Mucosa of stomach (tissue), 1 donor: Measurements from ENCODE around the gene CA6.
"Not testable (repeated sequence)": the region's sequence is repeated elsewhere in the genome, so short reads cannot be mapped to it uniquely, and the experiment has no call there.

Experiments used
- H3K27me3 ChIP-seq: one replicate; pipeline ENCODE4 v1.7.0; 2013; ENCODE audit warnings: mild to moderate bottlenecking, low read length; ENCODE audit not compliant: control insufficient read depth, insufficient read depth
- H3K36me3 ChIP-seq: one replicate; pipeline ENCODE4 v1.7.0; 2013; ENCODE audit warnings: low read length; ENCODE audit not compliant: control insufficient read depth, insufficient read depth
- H3K4me1 ChIP-seq: one replicate; pipeline ENCODE4 v1.7.0; 2013; ENCODE audit warnings: mild to moderate bottlenecking, low read length; ENCODE audit not compliant: control insufficient read depth, insufficient read depth
- H3K4me3 ChIP-seq: one replicate; pipeline ENCODE4 v1.7.0; 2013; ENCODE audit warnings: low read length
- H3K9ac ChIP-seq: one replicate; pipeline ENCODE4 v1.7.0; 2013; ENCODE audit warnings: mild to moderate bottlenecking, low read length, moderate library complexity
- H3K9me3 ChIP-seq: one replicate; pipeline ENCODE4 v1.7.0; 2013; ENCODE audit warnings: mild to moderate bottlenecking, low read length, moderate library complexity; ENCODE audit not compliant: control insufficient read depth
- donor health status: Pancreatic carcinoma.

The CA6 gene

DNA sequence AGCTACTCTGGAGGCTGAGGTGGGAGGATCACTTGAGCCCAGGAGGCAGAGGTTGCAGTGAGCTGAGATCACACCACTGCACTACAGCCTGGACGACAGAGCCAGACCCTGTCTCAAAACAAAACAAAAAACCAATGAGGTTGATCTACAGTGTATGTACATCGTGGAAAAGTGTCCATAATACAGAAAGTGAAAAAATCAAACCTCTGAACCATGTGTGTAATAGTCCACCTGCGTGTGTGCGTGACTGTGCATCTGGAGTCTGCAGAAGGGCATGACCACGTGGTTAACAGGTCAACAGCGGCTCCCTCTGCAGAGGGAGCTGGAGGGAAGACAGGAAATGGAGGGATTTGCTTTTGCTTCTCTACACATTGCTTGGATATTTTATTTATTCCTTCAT is 34.8 kb upstream of the CA6 start:
- no peak overlapping the region for H3K4me3 ChIP-seq
- no peaks in the 10 kb centered on the region for H3K9me3 ChIP-seq
- H3K4me1 ChIP-seq: no peaks in the 10 kb centered on the region
- no peak overlapping the region for H3K9ac ChIP-seq
- H3K27me3 ChIP-seq: no peaks in the 10 kb centered on the region
- H3K36me3 ChIP-seq: no peaks in the 10 kb centered on the region

GRCh38 chr1:8911416-8912309 is 34.0 kb upstream of the CA6 start:
- Histone ChIP-seq H3K9me3 (no peaks in the 10 kb centered on the region), H3K9ac (no peak overlapping the region), H3K4me1 (no peaks in the 10 kb centered on the region), H3K27me3 (no peaks in the 10 kb centered on the region), H3K36me3 (no peaks in the 10 kb centered on the region), H3K4me3 (no peak overlapping the region)

- H3K4me1 ChIP-seq: no peaks in the 10 kb centered on the region
- H3K4me3 ChIP-seq: no peak overlapping the region
- H3K9me3 ChIP-seq: no peaks in the 10 kb centered on the region
- H3K9ac ChIP-seq: no peak overlapping the region
- H3K27me3 ChIP-seq: no peaks in the 10 kb centered on the region
- H3K36me3 ChIP-seq: no peaks in the 10 kb centered on the region
These were observed 32.2 kb upstream of the CA6 start for GRCh38 chr1:8913457-8913856.

DNA sequence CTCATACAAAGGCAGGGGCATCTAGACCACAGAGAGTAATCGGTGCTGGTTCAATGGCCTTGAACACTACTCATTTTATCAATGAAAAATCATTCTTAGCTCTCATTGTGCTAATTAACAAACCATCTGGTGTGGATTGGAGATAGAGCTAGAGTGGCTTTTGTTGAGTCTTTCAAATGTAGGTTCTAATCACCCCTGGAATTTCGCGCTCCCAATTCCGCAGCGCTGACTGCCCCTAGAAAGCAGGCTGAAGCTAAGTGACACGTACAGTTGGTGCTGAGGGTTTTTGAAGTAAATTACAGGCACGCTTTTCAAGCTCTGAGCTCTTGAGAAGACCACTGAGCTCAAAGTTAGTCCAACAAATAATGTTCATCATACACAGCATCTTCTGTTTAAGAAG is 31.2 kb upstream of the CA6 start:
- Histone ChIP-seq H3K27me3 (no peaks in the 10 kb centered on the region), H3K4me3 (no peak overlapping the region), H3K9ac (no peak overlapping the region), H3K4me1 (no peaks in the 10 kb centered on the region), H3K36me3 (no peaks in the 10 kb centered on the region), H3K9me3 (no peaks in the 10 kb centered on the region)

- H3K27me3 ChIP-seq: no peaks in the 10 kb centered on the region
- H3K9me3 ChIP-seq: no peaks in the 10 kb centered on the region
- H3K36me3 ChIP-seq: no peaks in the 10 kb centered on the region
- no peaks in the 10 kb centered on the region for H3K4me1 ChIP-seq
- no peak overlapping the region for H3K4me3 ChIP-seq
- H3K9ac ChIP-seq: no peak overlapping the region
These were observed 30.2 kb upstream of the CA6 start for GRCh38 chr1:8915446-8915845.

GRCh38 chr1:8917536-8917935 is 28.1 kb upstream of the CA6 start:
- not testable (repeated sequence) for H3K9me3 ChIP-seq, H3K36me3 ChIP-seq, H3K9ac ChIP-seq, H3K4me1 ChIP-seq, H3K27me3 ChIP-seq, H3K4me3 ChIP-seq

- Histone ChIP-seq H3K9me3 (no peaks in the 10 kb centered on the region), H3K9ac (no peak overlapping the region), H3K27me3 (peaks cover 4% of the 10 kb centered on the region), H3K36me3 (no peaks in the 10 kb centered on the region), H3K4me1 (no peaks in the 10 kb centered on the region), H3K4me3 (no peak overlapping the region)
These were observed 22.7 kb upstream of the CA6 start for GRCh38 chr1:8922962-8923361.

DNA sequence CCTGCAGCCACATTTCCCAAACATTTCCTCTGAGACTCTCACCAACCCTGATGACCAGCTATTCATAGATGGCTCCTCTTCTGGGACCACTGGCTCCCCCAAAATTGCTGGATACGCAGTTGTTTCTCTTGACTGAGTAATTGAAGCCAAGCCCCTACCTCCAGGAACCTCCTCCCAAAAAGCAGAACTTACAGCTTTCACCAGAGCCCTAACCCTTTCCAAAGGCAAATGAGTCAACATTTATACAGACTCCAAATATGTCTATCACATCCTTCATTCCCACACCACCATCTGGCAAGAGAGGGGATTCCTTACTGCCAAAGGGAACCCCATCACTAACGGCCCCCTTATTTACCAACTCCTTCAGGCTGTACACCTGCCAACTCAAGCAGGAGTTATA is 20.3 kb upstream of the CA6 start:
- H3K9ac ChIP-seq: no peak overlapping the region
- no peaks in the 10 kb centered on the region for H3K4me1 ChIP-seq
- no peaks in the 10 kb centered on the region for H3K9me3 ChIP-seq
- no peaks in the 10 kb centered on the region for H3K36me3 ChIP-seq
- no peak overlapping the region for H3K4me3 ChIP-seq
- peaks cover 4% of the 10 kb centered on the region for H3K27me3 ChIP-seq

GRCh38 chr1:8925960-8926359 is 19.7 kb upstream of the CA6 start:
- H3K36me3 ChIP-seq: no peaks in the 10 kb centered on the region
- H3K27me3 ChIP-seq: peaks cover 4% of the 10 kb centered on the region
- H3K4me1 ChIP-seq: no peaks in the 10 kb centered on the region
- H3K4me3 ChIP-seq: no peak overlapping the region
- no peak overlapping the region for H3K9ac ChIP-seq
- no peaks in the 10 kb centered on the region for H3K9me3 ChIP-seq

DNA sequence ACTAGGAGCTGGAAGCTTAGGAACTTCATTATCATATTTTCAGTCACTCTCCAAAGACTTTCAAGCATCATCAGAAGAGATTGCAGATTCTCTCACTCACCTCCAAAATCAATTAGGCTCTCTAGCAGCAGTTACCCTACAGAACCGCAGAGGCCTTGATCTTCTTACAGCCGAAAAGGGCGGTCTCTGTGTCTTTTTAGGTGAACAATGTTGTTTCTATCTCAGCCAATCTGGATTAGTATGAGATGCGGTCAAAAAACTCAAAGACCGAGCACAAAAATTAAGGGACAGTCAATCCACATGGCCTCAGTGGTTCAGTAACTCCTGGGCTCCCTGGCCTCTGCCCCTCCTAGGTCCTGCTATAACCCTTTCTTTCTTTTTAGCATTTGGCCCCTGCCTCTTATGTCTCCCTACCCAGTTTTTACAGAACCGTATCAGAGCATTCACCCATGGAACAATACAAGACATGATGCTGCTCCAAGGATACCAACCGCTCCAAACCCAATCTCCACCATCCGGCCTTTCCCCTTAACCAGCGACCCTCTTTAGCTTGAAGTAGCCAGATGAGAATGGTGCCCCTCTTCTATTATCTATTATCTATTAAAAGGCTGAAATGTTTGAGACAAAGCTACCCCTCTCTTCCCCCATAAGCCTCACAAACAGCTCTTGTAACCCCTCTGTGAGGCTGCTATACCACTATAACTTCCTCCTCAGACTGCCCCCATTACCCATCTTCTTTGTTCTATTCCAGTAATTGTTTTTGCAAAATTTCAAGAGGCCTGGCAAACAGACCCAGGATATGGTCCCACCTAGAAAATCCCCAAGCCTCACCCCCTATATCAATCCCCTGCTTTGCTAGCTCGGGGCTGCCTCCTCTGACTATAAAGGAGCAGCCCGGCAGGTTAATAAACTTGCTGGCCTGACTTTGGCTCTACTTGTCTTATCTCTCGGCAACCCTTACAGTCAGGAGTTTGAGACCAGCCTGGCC is 18.7 kb upstream of the CA6 start:
- H3K36me3 ChIP-seq: no peaks in the 10 kb centered on the region
- no peak overlapping the region for H3K9ac ChIP-seq
- H3K27me3 ChIP-seq: peaks cover 4% of the 10 kb centered on the region
- H3K4me1 ChIP-seq: no peaks in the 10 kb centered on the region
- H3K4me3 ChIP-seq: no peak overlapping the region
- no peaks in the 10 kb centered on the region for H3K9me3 ChIP-seq

DNA sequence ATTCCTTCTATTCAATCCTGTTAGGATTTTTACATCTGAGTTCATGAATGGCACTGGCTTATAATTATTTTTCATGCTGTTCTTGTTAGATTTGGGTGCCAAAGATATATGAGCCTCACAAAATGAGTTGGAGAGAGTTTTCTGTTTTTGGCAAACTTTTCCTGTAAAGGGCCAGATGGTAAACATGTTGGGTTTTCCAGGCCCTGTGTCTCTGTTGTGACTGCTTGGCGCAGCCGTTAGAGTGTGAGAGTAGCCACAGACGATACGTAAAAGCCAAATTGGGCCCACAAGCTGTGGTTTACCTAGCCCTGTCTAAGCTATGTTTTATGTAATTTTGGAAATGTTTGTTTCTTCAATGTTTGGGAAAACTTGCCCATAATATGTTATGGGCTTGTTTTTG is 15.6 kb upstream of the CA6 start:
- no peaks in the 10 kb centered on the region for H3K9me3 ChIP-seq
- H3K9ac ChIP-seq: no peak overlapping the region
- H3K4me3 ChIP-seq: no peak overlapping the region
- no peaks in the 10 kb centered on the region for H3K27me3 ChIP-seq
- no peaks in the 10 kb centered on the region for H3K4me1 ChIP-seq
- H3K36me3 ChIP-seq: no peaks in the 10 kb centered on the region

DNA sequence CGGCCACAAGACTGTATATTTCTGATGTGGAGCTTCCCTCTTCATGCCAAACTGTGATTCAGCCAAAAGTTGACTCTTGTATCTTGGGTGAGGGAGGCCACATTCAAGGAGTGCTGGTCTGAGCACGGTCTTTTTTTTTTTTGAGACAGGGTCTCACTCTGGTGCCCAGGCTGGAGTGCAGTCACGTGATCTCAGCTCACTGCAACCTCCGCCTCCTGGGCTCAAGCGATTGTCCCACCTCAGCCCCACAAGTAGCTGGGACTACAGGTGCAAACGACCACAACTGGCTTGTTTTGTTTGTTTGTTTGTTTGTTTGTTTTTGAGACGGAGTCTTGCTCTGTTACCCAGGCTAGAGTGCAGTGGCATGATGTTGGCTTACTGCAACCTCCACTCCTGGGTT is 8.6 kb upstream of the CA6 start:
- H3K9ac ChIP-seq, H3K4me1 ChIP-seq, H3K27me3 ChIP-seq, H3K9me3 ChIP-seq, H3K4me3 ChIP-seq, H3K36me3 ChIP-seq: not testable (repeated sequence)
